GDM1 (cell line): ENCODE measurements around the gene ZBTB20.

ENCODE experiments used
- DNase-seq: peaks from one replicate; lab custom pipeline; 2025; lab: John Stamatoyannopoulos, UW

The ZBTB20 gene

DNA sequence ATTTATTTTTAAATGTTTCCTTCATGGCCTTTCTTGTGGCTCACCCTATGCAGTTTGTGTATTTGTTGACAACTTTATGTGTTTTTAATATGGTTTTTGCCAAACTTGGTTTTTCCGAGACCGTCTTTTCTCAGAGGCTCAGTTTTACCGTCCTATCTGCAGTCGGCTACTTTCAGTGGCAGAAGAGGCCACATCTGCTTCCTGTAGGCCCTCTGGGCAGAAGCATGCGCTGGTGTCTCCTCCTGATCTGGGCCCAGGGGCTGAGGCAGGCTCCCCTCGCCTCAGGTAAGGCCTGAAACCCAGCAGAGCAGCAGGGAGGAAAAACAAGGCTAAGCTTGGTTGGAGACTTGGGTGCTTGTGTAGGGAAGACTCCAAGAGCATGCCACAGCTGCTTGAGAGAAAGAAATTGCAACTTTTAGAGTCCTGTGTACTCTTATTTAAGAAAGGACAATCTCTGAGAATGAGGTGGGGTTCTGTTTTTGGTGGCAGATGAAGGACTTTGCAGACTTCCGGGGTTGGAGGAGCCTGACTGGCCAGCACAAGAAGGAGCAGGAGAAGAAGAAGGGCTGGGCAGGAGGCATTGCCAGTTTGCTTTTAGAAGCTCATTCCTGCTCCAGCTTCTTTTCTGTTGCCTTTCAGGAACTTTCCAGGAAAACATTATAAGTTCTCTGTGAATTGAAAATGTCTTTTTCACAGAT, 853.1 kb downstream of the ZBTB20 start, which contains the start of gene TIGIT:
TSS of gene TIGIT (plus strand) at position 191 of the 698 bp plus-strand sequence. CDS start at position 225, 34 bp downstream.
- no peak for DNase-seq

DNA sequence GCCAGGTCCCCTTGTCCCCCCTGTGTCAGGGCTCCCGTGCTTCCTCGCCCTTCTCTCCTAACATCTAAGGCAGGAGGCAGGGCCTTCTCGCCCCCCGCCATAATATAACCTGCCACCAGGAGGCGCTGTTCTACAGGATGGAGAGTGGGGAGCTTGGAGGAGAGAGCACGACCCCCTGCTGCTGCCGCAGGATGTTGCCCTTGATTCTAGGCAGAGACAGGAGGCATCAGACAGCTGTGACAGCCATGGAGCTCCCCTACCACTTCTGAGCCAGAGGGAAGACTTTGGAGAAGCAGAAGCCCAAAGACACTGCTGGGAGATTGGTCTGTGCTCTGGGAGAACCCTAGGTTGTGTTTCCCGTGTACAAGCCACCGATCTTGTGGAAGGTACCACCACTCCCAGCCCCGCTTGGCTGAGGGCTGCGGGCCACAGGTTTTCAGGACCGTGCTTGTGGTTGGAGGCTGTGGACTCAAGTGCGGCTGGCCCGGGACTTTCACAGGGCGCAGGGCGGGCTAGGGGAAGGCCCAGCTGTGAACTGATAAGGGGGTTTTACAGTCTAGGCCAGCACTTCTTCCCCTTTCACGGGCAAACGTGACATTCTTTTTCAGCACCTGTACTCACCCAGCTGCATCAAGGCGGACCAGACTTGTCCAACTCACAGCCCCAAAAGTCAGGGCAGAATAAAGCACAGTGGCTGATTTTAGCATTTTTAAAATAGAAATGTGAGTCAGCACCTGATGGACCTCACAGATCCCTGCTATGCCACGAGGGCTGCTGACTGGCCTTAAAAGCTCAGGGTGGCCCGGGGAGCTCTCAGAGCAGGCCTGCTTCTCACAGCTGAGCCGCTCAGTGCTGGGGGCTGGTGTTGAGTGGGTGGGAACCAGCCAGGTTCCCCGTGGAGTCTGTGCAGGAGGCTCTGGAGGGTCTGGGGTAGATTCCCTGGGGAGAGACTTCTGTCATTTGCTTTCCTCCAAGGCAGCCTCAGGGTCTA, 855.9 kb downstream of the ZBTB20 start:
- DNase-seq, result peak; percentile 13

DNA sequence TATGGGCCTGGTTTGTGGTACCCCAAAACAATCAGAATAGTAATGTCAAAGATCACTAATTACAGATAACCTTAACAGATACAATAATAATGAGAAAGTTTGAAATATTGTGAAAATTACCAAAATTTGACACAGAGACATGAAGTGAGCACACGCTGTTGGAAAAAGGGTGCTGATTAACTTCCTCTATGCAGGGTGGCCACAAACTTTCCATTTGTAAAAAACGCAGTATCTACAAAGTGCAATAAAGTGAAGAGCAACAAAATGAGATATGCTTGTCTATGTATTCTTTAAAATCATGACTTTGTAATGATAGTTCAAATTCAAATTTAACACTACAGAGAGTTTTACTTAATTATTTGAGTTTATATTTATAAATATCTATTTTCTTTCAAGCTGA, 860.8 kb downstream of the ZBTB20 start:
- no peak for DNase-seq

DNA sequence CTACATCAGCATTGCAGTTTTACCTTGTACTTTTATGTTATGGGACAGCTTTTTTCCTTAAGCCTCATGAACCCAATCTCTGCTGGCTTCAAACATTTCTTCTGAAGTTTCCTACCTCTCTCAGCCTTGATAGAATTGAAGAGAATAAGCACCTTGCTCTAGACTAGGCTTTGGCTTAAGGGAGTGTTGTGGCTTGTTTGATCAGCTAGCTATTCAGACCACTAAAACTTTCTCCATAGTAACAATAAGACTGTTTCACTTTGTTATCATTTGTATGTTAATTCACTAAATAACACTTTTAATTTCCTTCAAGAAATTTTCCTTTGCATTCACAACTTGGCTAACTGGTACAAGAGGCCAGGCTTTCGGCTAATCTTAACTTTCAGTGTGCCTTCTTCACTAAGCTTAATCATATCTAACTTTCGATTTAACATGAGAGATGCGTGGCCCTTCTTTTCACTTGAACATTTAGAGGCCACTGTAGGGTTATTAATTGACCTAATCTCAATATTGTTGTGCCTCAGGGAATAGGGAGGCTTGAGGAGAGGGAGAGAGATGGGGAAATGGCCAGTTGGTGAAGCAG, 861.3 kb downstream of the ZBTB20 start:
- DNase-seq, result no peak

DNA sequence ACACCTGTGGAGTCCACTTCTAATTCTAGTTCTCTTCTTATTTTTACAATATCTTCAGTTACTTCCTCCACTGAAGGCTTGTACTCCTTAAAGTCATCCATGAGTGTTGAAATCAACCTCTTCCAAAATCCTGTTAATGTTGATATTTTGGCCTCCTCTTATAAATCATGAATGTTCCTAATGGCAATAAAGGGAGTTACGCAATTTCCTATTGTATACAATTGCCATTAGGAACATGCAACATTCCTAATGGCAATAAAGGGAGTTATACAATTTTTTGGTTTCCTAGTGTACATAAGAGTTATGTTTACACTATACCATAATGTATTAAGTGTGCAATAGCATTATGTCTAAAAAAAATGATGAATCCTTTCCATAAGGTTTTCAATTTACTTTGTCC, 862.4 kb downstream of the ZBTB20 start:
- no peak for DNase-seq
